Sigmoid colon (tissue), 4 donors: ENCODE measurements around the gene S100A3.

Experiments used
- POLR2AphosphoS5 ChIP-seq, 4 donors: sonication (generic); formaldehyde crosslinking; IDR thresholded peaks; one replicate each; pipeline ENCODE4 v1.6.1; 2017; ENCODE audit warnings: antibody characterized with exemption in 4 of 4
- TF ChIP-seq, protein P1 (sequence below), 4 experiments: fragments of 450-650 bp in 3 of 4; fragments of 200-600 bp in 1 of 4; IDR thresholded peaks; one replicate each; pipeline ENCODE4 v1.5.1; 2016 to 2019; ENCODE audit warnings: antibody characterized with exemption in 4 of 4, mild to moderate bottlenecking in 3 of 4, moderate library complexity in 2 of 4

DNA sequence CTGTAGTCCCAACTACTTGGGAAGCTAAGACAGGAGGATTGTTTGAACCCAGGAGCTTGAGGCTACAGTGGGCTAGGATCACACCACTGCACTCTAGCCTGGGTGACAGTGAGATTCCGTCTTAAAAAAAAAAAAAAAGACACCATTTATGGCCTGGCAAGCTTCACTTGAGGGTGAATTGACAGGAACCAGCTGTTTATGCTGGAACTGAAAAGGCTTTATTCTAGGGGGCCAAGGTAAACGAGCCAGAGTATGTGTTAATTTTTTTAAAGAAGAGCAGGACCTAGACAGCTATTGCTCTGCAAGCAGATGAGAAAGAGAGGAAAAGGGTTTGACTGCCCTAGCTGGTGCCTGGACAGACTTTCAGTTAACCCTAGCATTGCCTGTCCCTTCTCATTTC lies 50.3 kb downstream of the S100A3 start:
- TF ChIP-seq, protein P1, sequence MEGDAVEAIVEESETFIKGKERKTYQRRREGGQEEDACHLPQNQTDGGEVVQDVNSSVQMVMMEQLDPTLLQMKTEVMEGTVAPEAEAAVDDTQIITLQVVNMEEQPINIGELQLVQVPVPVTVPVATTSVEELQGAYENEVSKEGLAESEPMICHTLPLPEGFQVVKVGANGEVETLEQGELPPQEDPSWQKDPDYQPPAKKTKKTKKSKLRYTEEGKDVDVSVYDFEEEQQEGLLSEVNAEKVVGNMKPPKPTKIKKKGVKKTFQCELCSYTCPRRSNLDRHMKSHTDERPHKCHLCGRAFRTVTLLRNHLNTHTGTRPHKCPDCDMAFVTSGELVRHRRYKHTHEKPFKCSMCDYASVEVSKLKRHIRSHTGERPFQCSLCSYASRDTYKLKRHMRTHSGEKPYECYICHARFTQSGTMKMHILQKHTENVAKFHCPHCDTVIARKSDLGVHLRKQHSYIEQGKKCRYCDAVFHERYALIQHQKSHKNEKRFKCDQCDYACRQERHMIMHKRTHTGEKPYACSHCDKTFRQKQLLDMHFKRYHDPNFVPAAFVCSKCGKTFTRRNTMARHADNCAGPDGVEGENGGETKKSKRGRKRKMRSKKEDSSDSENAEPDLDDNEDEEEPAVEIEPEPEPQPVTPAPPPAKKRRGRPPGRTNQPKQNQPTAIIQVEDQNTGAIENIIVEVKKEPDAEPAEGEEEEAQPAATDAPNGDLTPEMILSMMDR (IDR thresholded peaks at IDR 0.05), result no peak
- no peak for TF ChIP-seq POLR2AphosphoS5 (IDR thresholded peaks at IDR 0.05)
